Astrocyte (in vitro differentiated cells and primary cell): Measurements from ENCODE around the gene CRYBG1. TPM values are rescaled to one million over a fixed set of nuclear protein-coding genes. Genes with fewer than 3 reads are reported as not detected.
A peak's percentile ranks its signal among the peaks of the same experiment; 100 is the strongest.

Experiments
- DNase-seq: peaks from one replicate; pipeline ENCODE4 v3.0.0-alpha.2; 2010; ENCODE audit warnings: low read depth
- FAIRE-seq: peaks from 2 replicates; lab custom pipeline; 2011; peaks lifted over from hg19 to GRCh38; lab: Jason Lieb, UNC
- H2AFZ ChIP-seq: 2 replicates; pipeline ENCODE4 v1.6.0; 2012; ENCODE audit warnings: low read depth, low read length, inconsistent platforms
- H3K27ac ChIP-seq: 2 replicates; pipeline ENCODE4 v1.5.1; 2011; ENCODE audit warnings: low read depth, low read length, inconsistent platforms
- H3K27me3 ChIP-seq: 2 replicates; pipeline ENCODE4 v1.6.0; 2011; ENCODE audit warnings: low read length, inconsistent platforms; ENCODE audit not compliant: insufficient read depth
- H3K36me3 ChIP-seq: 2 replicates; pipeline ENCODE4 v1.5.1; 2011; ENCODE audit warnings: low read length, inconsistent platforms; ENCODE audit not compliant: insufficient read depth
- H3K4me1 ChIP-seq: 2 replicates; pipeline ENCODE4 v1.5.1; 2011; ENCODE audit warnings: low read length, inconsistent platforms; ENCODE audit not compliant: insufficient read depth
- H3K4me2 ChIP-seq: 2 replicates; pipeline ENCODE4 v1.6.0; 2012; ENCODE audit warnings: low read length, inconsistent platforms
- H3K4me3 ChIP-seq: 2 replicates; pipeline ENCODE4 v1.5.1; 2011; ENCODE audit warnings: low read depth, mild to moderate bottlenecking, low read length, inconsistent platforms; ENCODE audit not compliant: insufficient read depth
- H3K79me2 ChIP-seq: 2 replicates; pipeline ENCODE4 v1.6.0; 2012; ENCODE audit warnings: mild to moderate bottlenecking, low read length, inconsistent platforms; ENCODE audit not compliant: insufficient read depth
- H3K9ac ChIP-seq: 2 replicates; pipeline ENCODE4 v1.6.0; 2012; ENCODE audit warnings: mild to moderate bottlenecking, low read length, inconsistent platforms
- H3K9me3 ChIP-seq: 2 replicates; pipeline ENCODE4 v1.5.1; 2012; ENCODE audit warnings: low read depth, mild to moderate bottlenecking, low read length, inconsistent platforms; ENCODE audit not compliant: insufficient read depth
- H4K20me1 ChIP-seq: 2 replicates; pipeline ENCODE4 v1.6.0; 2012; ENCODE audit warnings: low read length, inconsistent platforms; ENCODE audit not compliant: insufficient read depth
- H3K27ac Mint-ChIP-seq: one replicate; pipeline ENCODE4 v1.8.0; 2021; ENCODE audit warnings: mild to moderate bottlenecking, mixed read lengths; ENCODE audit not compliant: unreplicated experiment
- H3K27me3 Mint-ChIP-seq: one replicate; pipeline ENCODE4 v1.8.0; 2021; ENCODE audit warnings: low read depth, mixed read lengths; ENCODE audit not compliant: unreplicated experiment
- H3K36me3 Mint-ChIP-seq: one replicate; pipeline ENCODE4 v1.8.0; 2021; ENCODE audit warnings: low read depth, mixed read lengths; ENCODE audit not compliant: unreplicated experiment
- H3K4me1 Mint-ChIP-seq: one replicate; pipeline ENCODE4 v1.8.0; 2021; ENCODE audit warnings: low read depth, mixed read lengths; ENCODE audit not compliant: unreplicated experiment
- H3K4me3 Mint-ChIP-seq: one replicate; pipeline ENCODE4 v1.8.0; 2021; ENCODE audit warnings: mild to moderate bottlenecking, moderate library complexity, mixed read lengths; ENCODE audit not compliant: unreplicated experiment
- H3K9me3 Mint-ChIP-seq: one replicate; pipeline ENCODE4 v1.8.0; 2021; ENCODE audit warnings: mild to moderate bottlenecking, mixed read lengths; ENCODE audit not compliant: unreplicated experiment
- EZH2 ChIP-seq: IDR thresholded peaks from 2 replicates; pipeline ENCODE4 v1.6.1; 2012; ENCODE audit warnings: mild to moderate bottlenecking, low read length, inconsistent platforms; ENCODE audit not compliant: insufficient read depth
- total RNA-seq: library from RNA; stranded (reverse); gene quantifications from 2 replicates; pipeline ENCODE4 v1.2.1, GENCODE V29; 2021
- TF ChIP-seq, protein P1 (sequence below): IDR thresholded peaks from 2 replicates; pipeline ENCODE4 v1.5.1; 2011; ENCODE audit warnings: low read depth, mild to moderate bottlenecking, inconsistent platforms, low read length, moderate library complexity; ENCODE audit not compliant: insufficient read depth

Gene CRYBG1
- total RNA-seq, 1 donor from 2014 or later = 0.64 TPM

DNA sequence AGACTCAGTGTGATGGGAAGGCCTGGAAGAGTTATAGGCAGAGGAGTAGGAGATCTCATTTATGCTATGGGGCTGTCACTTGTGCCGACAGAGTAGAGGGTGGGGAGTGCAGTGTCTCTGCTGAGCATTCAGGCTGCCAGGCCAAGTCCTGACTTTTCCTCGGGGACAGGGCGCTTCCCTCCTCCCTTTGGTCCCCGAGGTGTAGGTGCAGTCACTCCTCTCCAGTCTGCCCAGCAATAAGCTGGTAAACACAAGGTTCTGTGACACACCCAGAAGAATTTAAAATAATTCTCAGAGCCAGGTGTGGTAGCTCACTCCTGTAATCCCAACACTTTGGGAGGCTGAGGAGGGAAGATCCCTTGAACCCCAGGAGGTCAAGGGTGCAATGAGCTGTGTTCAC is 109.4 kb downstream of the CRYBG1 start:
- Histone ChIP-seq H2AFZ (no peak overlapping the region), H4K20me1 (no peaks in the 10 kb centered on the region), H3K4me2 (no peak overlapping the region), H3K4me3 (no peak overlapping the region), H3K79me2 (no peaks in the 10 kb centered on the region), H3K27ac (no peak overlapping the region), H3K36me3 (no peaks in the 10 kb centered on the region), H3K9ac (no peak overlapping the region), H3K27me3 (no peaks in the 10 kb centered on the region), H3K4me1 (peaks cover 5% of the 10 kb centered on the region), H3K9me3 (no peaks in the 10 kb centered on the region)
- no peak overlapping the region for H3K4me3 Mint-ChIP-seq
- no peaks in the 10 kb centered on the region for H3K9me3 Mint-ChIP-seq
- H3K36me3 Mint-ChIP-seq = no peaks in the 10 kb centered on the region
- FAIRE-seq = no peak
- DNase-seq = no peak
- TF ChIP-seq, protein P1, sequence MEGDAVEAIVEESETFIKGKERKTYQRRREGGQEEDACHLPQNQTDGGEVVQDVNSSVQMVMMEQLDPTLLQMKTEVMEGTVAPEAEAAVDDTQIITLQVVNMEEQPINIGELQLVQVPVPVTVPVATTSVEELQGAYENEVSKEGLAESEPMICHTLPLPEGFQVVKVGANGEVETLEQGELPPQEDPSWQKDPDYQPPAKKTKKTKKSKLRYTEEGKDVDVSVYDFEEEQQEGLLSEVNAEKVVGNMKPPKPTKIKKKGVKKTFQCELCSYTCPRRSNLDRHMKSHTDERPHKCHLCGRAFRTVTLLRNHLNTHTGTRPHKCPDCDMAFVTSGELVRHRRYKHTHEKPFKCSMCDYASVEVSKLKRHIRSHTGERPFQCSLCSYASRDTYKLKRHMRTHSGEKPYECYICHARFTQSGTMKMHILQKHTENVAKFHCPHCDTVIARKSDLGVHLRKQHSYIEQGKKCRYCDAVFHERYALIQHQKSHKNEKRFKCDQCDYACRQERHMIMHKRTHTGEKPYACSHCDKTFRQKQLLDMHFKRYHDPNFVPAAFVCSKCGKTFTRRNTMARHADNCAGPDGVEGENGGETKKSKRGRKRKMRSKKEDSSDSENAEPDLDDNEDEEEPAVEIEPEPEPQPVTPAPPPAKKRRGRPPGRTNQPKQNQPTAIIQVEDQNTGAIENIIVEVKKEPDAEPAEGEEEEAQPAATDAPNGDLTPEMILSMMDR = no peak
- no peak for TF ChIP-seq EZH2
- H3K27ac Mint-ChIP-seq = no peak overlapping the region
- H3K4me1 Mint-ChIP-seq = peaks cover 7% of the 10 kb centered on the region
- H3K27me3 Mint-ChIP-seq = no peaks in the 10 kb centered on the region

DNA sequence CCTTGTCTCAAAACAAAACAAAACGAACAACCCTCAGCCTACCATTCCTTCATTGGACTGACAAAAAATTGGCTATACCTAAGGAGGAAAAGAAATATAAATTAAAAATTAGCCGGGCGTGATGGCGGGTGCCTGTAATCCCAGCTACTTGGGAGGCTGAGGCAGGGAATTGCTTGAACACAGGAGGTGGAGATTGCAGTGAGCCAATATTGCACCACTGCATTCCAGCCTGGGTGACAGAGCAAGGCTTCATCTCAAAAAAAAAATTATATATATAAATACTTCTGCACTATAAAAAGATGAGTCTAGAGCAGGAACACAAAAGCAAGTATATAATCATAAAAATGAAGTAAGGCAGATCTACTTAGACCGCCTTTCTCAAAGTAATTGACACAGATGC is 109.8 kb downstream of the CRYBG1 start:
- Mint-ChIP-seq H3K4me1 (peaks cover 7% of the 10 kb centered on the region), H3K27ac (no peak overlapping the region), H3K9me3 (no peaks in the 10 kb centered on the region), H3K36me3 (no peaks in the 10 kb centered on the region), H3K4me3 (no peak overlapping the region), H3K27me3 (no peaks in the 10 kb centered on the region)
- H2AFZ ChIP-seq = no peak overlapping the region
- H3K4me1 ChIP-seq = peaks cover 7% of the 10 kb centered on the region
- no peaks in the 10 kb centered on the region for H4K20me1 ChIP-seq
- no peak overlapping the region for H3K9ac ChIP-seq
- no peak for DNase-seq
- H3K4me3 ChIP-seq = no peak overlapping the region
- H3K9me3 ChIP-seq = no peaks in the 10 kb centered on the region
- H3K36me3 ChIP-seq = no peaks in the 10 kb centered on the region
- H3K27ac ChIP-seq = no peak overlapping the region
- no peak for FAIRE-seq
- no peaks in the 10 kb centered on the region for H3K79me2 ChIP-seq
- no peak for TF ChIP-seq EZH2
- TF ChIP-seq, protein P1 = no peak
- H3K4me2 ChIP-seq = no peak overlapping the region
- no peaks in the 10 kb centered on the region for H3K27me3 ChIP-seq

DNA sequence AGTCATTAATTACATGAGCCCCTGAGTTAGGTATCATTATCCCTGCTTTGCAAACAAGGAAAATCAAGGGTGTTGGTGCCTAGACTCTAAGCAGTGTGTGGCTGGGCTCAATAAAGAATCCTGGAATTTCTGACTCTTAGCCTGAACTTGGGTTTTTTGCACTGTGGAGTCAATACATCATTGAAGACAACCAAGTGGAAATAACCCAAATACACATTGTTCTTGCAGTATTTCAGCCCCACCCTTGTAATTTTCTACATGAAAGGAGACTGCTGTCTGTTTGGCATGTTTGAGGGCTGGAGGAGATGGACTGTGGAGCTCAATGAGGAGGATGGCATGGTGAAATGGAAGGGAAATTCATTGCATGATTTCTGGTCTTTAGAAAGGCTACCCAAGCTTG is 110.3 kb downstream of the CRYBG1 start:
- DNase-seq (peak; percentile 44), FAIRE-seq (no peak)
- Mint-ChIP-seq H3K9me3 (no peaks in the 10 kb centered on the region), H3K4me1 (peaks cover 7% of the 10 kb centered on the region), H3K4me3 (no peak overlapping the region), H3K27me3 (no peaks in the 10 kb centered on the region), H3K27ac (no peak overlapping the region), H3K36me3 (no peaks in the 10 kb centered on the region)
- no peaks in the 10 kb centered on the region for H3K27me3 ChIP-seq
- H3K4me1 ChIP-seq = peaks cover 11% of the 10 kb centered on the region
- H3K36me3 ChIP-seq = no peaks in the 10 kb centered on the region
- H3K4me3 ChIP-seq = no peak overlapping the region
- no peak overlapping the region for H2AFZ ChIP-seq
- no peaks in the 10 kb centered on the region for H4K20me1 ChIP-seq
- H3K79me2 ChIP-seq = no peaks in the 10 kb centered on the region
- H3K27ac ChIP-seq = no peak overlapping the region
- TF ChIP-seq, protein P1 = no peak
- TF ChIP-seq EZH2 = no peak
- no peak overlapping the region for H3K4me2 ChIP-seq
- no peaks in the 10 kb centered on the region for H3K9me3 ChIP-seq
- H3K9ac ChIP-seq = no peak overlapping the region
